Measurements from ENCODE around the gene ANKRD36C.
"Not testable (repeated sequence)": the region's sequence is repeated elsewhere in the genome, so short reads cannot be mapped to it uniquely, and the experiment has no call there.

ANKRD36C gene

DNA sequence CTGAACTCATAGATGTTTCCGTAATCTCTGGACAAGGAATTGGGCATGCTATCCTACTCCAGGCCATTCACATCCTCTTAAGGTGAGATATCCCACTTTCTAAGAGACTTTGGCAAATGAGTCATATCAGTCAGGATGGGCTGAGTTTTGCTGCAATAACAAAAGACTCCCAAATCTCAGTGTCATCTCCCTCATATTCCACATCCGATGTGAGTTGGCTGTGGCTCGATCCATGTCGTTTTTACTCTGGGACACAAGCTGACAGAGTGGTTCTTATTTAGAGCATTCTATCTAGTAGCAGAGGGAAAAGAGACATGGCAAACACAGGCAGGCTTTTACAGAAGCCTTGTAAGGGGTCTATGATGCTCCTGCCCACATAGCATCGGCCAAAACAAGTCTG is 14.6 kb upstream of the ANKRD36C start:
- DNase-seq (ENCODE audit: low read depth), result not testable (repeated sequence)

DNA sequence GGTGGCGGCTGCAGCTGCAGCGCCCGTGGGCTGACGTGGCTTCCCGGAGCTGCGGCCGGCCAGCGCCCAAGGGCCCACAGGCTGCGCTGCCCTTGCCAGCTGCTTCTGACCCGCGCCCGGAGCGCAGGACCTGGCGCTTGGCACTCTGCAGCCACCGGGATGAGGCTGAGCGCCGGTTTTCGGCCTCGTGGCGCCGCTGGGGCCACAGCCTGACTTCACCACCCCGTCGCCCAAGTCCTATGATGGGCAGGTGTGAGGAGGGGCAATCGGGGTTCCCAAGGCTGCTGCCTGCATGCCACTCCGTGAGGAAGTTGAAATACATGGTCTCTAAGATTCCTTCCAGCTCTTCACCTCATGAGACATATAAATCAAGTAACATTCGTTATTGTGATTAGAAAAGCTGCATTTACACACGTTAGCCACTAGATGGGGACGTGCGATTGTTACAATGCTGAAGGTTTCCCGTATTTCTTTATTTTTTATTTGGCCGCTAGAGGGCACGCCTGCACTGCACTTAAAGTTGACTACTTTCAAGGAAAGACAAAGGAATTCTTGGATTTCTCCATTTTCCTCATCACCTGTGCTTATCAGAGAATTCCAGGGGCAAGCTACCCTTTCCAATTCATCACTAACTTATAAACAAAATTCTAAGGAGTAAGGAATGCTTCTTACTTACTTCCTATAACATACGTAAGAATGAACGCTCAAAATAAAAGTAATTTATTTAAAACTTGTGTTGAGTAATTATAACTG is 1.1 kb upstream of the ANKRD36C start:
- DNase-seq (ENCODE audit: low read depth), result peak; percentile 53

DNA sequence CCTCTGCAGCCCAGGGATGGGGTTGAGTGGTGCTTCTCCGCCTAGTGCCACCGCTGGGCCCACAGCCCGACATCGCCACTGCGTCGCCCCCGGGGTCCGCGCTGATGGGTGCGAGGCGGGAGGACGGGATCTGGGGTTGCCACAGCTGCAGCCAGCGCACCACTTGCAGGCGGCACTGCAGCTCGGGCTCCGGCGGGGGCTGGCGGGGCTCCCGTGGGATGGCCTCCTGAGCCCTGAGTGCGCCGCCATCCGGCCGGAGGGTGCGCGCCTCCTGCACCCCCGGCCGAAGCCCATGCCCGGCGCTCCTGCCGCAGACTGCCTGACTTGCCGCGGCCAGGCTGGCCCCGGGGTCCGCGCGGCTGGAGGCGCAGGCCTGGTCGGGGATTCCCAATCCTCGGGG is 478 bp upstream of the ANKRD36C start:
- DNase-seq (ENCODE audit: low read depth), result not testable (repeated sequence)

DNA sequence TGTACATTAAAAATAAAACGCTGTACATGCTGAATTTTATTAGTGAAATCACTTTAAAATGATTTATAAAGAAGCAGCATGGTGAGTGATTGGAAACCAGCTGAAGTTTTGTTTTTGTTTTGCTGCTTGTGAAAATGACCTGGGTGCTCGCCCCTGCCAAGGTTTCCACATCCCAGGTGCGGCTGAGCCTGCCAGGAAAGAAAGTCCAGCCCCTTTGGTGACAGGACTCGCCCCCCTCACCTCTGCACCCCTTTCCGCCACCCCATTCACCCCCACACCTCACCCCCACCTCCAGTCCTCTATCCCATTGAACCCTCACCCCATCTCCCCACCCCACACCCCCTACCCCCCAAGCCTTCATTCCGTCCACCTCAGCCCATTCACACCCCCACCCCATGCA is 740 bp downstream of the ANKRD36C start:
- DNase-seq (ENCODE audit: low read depth), result not testable (repeated sequence)

DNA sequence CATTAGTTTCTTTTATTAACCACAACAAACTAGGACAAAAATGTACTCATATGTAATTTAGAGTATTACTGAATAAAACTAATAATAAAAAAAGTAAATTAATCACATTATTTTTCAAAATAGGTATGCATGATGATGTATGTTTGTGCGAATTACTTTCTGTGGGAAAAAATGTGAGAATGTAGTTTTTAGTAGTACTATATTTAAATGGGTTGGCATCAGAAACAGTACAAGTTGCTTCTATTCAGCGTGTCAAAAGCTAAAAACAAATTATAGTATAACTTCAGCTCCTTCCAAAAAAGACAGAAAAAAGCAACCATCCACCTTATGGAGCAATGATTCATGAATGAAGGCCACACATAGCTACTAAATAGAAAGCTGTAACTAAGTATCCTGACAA is 40.0 kb downstream of the ANKRD36C start:
- not testable (repeated sequence) for DNase-seq (ENCODE audit: low read depth)

DNA sequence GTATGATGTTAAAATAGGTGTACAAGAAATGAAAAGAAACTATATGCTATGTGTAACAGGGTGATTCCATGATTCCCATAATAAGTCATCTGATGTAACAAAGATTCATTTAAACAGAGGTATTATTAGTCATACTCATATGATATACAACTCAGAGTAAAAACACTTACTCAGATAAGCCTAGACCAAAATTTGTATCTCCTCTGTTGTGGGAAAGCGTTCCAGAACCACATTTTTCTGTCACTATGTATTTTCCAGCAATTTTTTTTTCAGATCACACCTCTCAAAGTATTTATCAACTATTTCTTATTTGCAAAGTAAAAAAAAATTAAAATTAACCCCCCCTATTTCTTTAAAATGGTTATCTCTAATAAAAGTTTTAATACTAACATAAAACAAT is 43.6 kb downstream of the ANKRD36C start:
- peak; percentile 36 for DNase-seq (ENCODE audit: low read depth)

DNA sequence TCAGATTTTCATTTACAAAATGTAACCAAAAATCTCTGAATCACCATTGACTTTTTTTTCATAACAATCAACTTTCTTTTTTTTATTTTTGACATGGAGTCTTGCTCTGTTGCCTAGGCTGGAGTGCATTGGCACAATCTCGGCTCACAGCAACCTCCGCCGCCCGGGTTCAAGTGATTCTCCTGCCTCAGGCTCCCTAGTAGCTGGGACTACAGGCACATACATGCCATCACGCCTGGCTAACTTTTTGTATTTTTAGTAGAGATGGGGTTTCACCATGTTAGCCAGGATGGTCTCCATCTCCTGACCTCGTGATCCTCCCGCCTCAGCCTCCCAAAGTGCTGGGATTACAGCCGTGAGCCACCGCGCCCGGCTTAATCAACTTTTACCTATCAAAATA is 51.7 kb downstream of the ANKRD36C start:
- not testable (repeated sequence) for DNase-seq (ENCODE audit: low read depth)

DNA sequence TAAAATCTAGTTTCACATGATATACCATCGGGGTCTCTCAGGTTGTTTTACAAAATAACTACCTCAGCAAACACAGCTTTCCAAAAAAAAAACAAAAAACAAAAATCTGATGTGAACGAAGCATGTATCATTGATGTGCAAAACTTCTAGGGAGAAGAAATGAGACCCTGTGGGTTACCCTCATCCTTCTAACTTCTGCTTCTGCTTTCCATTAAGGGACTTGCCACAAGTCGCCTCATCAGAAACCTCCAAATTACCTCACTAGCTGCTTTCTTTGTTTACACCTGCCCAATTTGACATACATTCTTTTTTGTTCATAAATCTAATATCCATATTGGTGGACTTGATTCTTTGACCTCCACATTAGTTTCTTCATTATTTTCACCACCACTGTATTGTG is 60.9 kb downstream of the ANKRD36C start:
- DNase-seq (ENCODE audit: low read depth), result not testable (repeated sequence)

DNA sequence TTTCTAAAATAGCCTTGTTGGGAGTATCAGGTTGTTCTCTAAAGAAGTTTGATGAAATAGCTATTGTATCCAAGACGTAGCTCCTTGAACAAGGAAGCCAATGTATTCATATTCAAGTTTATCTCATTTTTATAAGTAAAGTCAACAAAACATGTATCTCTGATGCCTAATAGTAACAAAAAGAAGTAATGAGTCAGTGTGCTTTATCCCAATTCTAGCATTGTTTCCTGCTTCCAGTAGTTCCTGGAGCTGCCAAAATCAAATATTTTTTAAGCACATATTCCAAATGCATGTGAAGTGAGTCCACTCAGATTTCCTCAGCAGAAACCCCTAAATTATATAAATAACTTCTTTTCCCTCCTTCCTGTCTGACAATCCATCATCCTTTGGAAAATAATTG is 74.6 kb downstream of the ANKRD36C start:
- DNase-seq (ENCODE audit: low read depth), result not testable (repeated sequence)

DNA sequence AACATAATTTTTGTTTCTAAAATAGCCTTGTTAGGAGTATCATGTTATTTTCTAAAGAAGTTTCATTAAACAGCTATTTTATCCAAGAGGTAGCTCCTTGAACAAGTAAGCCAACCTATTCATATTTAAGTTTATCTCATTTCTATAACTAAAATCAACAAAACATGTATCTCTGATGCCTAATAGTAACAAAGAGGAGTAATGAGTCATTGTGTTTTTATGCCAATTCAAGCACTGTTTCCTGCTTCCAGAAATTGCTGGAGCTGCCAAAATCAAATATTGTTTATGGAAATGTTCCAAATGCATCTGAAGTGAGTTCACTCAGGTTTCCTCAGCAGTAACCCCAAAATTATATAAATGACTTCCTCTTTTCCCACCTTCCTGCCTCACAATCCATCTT is 76.5 kb downstream of the ANKRD36C start:
- DNase-seq (ENCODE audit: low read depth), result not testable (repeated sequence)

DNA sequence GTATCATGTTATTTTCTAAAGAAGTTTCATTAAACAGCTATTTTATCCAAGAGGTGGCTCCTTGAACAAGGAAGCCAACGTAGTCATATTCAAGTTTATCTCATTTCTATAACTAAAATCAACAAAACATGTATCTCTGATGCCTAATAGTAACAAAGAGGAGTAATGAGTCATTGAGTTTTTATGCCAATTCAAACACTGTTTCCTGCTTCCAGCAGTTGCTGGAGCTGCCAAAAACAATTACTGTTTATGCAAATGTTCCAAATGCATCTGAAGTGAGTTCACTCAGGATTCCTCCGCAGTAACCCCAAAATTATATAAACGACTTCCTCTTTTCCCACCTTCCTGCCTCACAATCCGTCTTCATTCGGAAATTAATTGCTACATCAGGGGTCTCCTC is 80.2 kb downstream of the ANKRD36C start:
- peak; percentile 80 for DNase-seq (ENCODE audit: low read depth)

DNA sequence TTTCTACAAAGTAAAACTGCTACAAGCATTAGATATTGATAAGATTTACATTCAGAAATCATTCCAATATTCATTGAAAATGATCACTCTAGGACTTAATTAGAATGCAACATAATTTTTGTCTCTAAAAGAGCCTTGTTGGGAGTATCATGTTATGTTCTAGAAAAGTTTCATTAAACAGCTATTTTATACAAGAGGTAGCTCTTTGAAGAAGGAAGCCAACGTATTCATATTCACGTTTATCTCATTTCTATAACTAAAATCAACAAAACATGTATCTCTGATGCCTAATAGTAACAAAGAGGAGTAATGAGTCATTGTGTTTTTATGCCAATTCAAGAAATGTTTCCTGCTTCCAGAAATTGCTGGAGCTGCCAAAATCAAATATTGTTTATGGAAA is 97.2 kb downstream of the ANKRD36C start:
- DNase-seq (ENCODE audit: low read depth), result not testable (repeated sequence)

DNA sequence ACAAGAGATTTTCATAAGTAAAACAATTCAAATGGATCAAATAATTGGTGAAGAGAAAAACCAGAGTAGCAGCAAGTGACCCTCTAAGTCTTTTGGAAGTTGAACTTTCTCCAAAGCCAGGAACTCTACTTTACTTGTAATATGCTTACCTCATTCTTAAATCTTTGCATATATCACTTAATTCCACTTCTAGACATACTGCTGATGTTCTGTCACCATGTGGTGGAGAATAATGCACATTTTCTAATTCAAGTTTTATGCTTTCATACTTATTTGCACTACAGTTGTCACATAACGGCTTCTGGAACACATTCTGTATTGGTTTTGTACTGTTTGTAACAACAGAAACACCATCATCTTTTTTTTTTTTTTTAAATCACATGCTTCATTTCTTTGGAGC is 123.7 kb downstream of the ANKRD36C start:
- DNase-seq (ENCODE audit: low read depth), result not testable (repeated sequence)

DNA sequence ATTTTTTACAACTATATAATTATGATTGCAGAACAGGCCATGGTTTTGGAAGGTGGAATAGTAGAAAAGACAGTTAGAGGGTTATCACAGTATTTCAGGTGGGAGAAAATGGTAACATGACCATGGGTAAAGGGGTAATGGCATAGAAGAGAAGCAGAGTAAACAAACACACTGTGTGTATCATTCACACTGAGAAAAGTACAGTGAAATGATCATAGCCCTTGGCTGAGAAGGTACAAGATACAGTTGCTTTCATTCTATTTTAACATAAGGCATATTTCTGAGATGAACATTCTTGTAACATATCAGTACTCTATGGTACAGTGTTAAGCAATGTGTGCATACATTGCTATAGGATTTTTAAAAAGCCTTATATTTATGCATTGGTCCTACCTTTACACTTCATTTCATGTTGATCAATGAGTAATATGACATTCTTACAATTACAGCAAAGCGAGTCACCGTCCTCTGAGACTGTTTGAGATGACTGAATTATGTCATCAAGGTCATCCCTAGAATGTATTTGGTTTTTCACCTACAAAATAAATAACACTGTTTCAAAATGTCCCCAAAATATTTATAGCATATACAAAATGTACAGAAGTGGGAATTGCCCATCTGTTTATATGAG is 124.5 kb downstream of the ANKRD36C start:
- DNase-seq (ENCODE audit: low read depth), result not testable (repeated sequence)

DNA sequence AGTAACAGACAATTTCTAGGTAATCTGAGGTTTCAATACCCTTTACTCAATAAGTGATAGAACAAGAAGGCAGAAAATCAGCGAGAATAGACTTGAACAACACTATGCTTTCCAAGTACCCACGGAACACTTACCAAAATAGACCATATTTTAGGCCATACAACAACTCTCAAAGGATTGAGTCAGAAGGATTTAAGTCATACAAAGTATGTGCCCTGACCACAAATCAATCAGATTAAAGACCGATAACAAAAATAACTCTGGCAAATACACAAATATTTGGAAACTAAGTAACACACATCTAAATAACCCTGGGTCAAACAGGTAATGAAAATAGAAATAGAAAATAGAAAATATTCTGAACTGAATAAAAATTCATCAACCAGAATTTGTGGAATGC is 129.5 kb downstream of the ANKRD36C start:
- DNase-seq (ENCODE audit: low read depth), result not testable (repeated sequence)

DNA sequence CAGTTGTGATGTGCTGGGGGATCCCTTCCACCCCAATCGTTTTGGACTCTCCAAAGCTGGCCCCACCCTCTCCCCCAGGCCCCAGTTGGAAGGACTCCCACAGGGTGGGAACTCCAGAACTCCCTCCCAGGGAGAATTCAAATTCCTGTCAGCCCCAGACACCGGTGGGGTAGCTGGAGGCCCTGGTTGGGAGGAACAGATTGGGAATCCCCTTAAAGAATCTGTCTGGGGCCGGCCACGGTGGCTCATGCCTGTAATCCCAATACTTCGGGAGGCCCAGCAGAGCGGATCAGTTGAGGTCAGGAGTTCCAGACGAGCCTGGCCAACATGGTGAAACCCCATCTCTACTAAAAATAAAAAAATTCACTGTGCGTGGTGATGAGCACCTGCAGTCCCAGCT is 155.5 kb downstream of the ANKRD36C start:
- DNase-seq (ENCODE audit: low read depth), result no peak

DNA sequence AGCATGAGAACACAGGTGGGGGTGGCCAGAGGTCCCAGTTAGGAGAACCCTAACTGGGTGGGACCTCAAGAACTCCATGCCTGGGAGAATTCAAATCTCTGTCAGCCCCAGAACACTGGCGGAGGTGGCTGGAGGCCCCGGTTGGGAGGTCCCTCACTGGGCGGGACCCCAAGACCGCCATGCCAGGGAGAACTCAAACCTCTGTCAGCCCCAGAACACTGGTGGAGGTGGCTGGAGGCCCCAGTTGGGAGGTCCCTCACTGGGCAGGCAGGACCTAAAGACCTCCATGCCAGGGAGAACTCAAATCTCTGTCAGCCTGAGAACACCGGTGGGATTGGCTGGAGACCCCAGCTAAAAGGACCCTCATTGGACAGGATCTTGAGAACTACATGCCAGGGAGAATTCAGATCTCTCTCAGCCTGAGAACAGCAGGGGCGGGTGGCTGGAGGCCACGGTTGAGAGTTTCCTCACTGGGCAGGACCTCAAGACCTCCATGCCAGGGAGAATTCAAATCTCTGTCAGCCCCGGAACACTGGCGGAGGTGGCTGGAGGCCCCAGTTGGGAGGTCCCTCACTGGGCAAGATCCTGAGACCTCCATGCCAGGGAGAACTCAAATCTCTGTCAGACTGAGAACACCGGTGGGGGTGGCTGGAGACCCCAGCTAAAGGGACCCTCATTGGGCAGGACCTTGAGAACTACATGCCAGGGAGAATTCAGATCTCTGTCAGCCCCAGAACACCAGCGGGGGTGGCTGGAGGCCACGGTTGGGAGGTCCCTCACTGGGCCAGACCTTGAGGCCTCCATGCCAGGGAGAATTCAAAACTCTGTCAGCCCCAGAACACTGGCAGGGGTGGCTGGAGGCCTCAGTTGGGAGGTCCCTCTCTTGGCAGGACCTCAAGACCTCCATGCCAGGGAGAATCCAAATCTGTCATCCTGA is 157.3 kb downstream of the ANKRD36C start:
- DNase-seq (ENCODE audit: low read depth), result not testable (repeated sequence)

DNA sequence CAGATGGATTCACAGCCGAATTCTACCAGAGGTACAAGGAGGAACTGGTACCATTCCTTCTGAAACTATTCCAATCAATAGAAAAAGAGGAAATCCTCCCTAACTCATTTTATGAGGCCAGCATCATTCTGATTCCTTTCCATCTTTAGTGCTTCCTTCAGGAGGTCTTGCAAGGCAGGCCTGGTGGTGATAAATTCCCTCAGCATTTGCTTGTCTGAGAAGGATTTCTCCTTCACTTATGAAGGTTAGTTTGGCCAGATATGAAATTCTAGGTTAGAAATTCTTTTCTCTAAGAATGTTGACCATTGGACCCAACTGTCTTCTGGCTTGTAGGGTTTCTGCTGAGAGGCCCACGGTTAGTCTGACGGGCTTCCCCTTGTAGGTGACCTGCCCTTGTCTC is 167.4 kb downstream of the ANKRD36C start:
- not testable (repeated sequence) for DNase-seq (ENCODE audit: low read depth)

DNA sequence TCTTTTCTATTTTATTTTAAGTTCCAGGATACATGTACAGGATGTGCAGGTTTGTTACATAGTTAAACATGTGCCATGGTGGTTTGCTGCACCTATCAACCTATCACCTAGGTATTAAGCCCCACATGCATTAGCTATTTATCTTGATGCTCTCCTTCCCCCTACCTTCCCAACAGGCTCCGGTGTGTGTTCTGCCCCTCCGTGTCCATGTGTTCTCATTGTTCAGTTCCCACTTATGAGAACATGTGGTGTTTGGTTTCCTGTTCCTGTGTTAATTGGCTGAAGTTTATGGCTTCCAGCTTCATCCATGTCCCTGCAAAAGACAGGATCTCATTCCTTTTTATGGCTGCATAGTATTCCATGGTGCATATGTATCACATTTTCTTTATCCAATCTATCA is 174.1 kb downstream of the ANKRD36C start:
- DNase-seq (ENCODE audit: low read depth), result not testable (repeated sequence)

DNA sequence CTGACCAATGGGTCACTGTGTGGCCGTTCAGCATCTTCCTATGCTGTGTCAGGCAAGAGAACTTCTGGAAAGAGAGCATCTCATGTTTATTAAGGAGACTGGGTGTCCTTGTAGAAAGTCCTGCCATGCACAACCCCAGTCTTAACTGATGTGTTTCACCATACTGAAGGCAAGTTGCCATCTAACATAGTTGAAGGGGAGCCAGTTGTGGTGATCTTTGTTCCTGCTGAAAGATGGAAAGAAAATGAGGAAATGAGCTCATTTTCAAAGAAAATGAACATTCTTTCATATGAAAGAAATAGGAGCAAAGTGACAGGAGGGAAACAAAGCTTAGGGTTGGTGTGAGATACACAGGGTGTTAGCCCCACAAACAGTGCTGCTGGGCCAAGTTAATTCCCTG is 178.3 kb downstream of the ANKRD36C start:
- not testable (repeated sequence) for DNase-seq (ENCODE audit: low read depth)

DNA sequence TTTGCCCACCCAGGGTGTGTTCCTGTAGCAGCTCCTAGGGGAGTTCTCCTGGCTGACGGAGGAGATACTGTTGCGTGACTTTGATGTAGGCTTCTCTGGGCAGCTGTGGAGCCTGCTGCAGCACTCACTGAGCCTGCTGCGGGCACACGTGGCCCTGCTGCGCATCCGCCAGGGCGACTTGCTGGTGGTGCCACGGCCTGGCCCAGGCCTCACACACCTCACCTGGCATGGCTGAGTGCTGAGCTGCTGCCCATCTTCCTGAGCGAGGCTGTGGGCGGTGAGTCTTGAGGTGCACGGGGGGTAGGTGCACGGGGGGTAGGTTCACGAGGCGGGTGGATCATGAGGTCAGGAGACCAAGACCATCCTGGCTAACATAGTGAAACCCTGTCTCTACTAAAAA is 191.7 kb downstream of the ANKRD36C start:
- DNase-seq (ENCODE audit: low read depth), result no peak

DNA sequence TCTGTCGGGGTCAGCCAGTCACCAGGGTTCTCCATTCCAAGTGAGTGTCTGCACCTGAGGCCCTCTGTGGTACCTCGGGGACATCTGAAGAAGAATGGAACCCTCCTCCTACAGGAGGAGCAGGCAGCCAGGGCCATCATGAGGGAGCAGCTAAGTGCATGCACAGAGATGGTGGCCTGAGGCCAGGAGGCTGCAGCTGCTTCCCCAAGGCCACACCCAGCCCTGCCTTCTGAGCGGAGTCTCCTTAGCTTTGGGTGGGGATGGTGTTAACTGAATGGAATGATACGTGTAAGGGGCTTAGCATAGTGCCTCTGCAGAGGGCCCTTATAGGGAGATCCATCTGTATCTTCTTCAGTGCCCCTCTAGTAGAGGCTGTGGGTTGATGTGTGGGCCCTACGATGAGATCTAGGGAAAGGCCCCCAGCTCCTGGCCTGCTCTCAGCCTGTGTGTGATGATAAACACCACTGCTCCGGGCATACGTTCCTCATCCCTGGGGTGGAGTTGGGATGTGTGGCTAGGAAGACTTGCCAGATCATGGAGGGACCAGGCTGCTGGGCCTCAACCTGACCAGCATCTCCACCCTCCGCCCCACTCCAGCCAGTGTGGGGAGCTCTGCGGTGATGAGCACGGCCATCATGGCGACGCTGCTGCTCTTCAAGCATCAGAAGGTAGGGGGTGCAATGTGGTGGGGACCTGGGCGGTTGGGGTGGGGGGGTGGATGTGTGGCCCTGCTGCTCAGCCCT is 192.3 kb downstream of the ANKRD36C start:
- not testable (repeated sequence) for DNase-seq (ENCODE audit: low read depth)

Data from HS-5 (cell line).